Measurements from ENCODE around the gene RIMBP3B.
"Not testable (repeated sequence)": the region's sequence is repeated elsewhere in the genome, so short reads cannot be mapped to it uniquely, and the experiment has no call there.

Gene RIMBP3B, protein sequence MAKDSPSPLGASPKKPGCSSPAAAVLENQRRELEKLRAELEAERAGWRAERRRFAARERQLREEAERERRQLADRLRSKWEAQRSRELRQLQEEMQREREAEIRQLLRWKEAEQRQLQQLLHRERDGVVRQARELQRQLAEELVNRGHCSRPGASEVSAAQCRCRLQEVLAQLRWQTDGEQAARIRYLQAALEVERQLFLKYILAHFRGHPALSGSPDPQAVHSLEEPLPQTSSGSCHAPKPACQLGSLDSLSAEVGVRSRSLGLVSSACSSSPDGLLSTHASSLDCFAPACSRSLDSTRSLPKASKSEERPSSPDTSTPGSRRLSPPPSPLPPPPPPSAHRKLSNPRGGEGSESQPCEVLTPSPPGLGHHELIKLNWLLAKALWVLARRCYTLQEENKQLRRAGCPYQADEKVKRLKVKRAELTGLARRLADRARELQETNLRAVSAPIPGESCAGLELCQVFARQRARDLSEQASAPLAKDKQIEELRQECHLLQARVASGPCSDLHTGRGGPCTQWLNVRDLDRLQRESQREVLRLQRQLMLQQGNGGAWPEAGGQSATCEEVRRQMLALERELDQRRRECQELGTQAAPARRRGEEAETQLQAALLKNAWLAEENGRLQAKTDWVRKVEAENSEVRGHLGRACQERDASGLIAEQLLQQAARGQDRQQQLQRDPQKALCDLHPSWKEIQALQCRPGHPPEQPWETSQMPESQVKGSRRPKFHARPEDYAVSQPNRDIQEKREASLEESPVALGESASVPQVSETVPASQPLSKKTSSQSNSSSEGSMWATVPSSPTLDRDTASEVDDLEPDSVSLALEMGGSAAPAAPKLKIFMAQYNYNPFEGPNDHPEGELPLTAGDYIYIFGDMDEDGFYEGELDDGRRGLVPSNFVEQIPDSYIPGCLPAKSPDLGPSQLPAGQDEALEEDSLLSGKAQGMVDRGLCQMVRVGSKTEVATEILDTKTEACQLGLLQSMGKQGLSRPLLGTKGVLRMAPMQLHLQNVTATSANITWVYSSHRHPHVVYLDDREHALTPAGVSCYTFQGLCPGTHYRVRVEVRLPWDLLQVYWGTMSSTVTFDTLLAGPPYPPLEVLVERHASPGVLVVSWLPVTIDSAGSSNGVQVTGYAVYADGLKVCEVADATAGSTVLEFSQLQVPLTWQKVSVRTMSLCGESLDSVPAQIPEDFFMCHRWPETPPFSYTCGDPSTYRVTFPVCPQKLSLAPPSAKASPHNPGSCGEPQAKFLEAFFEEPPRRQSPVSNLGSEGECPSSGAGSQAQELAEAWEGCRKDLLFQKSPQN (N-terminal part only)

DNA sequence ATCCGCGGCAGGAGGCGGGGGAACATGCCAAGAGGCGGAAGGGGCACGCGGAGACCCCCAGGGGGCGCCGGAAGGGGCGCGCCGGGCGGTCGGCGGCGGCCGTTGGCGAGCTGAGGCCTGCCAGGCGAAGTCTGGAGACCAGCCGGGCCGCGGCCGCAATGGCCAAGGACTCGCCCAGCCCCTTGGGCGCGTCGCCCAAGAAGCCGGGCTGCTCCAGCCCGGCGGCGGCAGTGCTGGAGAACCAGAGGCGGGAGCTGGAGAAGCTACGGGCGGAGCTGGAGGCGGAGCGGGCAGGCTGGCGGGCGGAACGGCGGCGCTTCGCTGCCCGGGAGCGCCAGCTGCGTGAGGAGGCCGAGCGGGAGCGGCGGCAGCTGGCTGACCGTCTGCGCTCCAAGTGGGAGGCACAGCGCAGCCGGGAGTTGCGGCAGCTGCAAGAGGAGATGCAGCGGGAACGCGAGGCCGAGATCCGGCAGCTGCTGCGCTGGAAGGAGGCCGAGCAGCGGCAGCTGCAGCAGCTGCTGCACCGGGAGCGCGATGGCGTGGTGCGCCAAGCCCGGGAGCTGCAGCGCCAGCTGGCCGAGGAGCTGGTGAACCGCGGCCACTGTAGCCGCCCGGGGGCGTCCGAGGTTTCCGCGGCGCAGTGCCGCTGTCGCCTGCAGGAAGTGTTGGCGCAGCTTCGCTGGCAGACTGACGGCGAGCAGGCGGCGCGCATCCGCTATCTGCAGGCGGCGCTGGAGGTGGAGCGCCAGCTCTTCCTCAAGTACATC is at the start of gene RIMBP3B:
RIMBP3B (plus strand) TSS at position 51 of the 767 bp plus-strand sequence; CDS start at position 159, 108 bp downstream.
- DNase-seq, result not testable (repeated sequence)

DNA sequence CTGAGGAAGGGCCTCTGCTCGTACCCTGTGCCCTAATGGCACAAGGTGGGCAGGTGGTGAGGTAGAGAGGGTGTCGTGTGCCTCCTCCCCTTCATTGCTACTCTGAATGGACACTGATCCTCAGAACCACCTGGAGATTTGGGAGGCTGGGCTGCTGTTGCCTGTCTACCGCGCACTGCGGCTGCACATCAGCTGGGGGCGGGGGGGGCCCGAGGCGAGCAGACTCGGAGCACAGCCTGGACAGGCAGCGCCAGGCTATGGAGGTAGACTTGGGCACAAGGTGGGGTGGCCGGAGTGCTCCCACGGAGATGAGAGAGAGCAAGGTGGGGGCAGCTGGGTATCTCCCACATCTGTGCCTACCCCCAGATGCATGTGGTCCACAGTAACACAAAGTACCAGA is 26.0 kb upstream of the RIMBP3B start:
- not testable (repeated sequence) for DNase-seq

DNA sequence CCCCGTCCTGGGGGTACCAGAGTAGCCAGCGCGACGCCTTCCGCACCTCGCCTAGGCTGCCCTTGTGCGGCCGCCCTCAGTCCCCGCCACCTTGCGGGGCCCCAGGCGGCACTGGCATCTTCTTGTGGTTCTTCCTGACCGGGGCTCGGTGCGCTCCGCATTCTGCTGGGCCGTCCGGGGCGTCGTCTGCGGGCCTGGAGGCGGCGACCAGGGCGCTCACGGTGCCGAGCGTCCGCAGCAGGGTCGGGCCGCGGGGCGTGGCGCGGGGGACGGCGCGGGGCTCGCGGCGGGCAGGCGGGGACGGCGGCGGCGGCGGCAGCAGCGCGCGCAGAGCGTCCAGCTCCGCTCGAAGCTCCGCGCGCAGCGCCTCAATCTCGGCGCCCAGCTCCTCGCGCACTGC is 23.0 kb upstream of the RIMBP3B start:
- DNase-seq, result not testable (repeated sequence)

DNA sequence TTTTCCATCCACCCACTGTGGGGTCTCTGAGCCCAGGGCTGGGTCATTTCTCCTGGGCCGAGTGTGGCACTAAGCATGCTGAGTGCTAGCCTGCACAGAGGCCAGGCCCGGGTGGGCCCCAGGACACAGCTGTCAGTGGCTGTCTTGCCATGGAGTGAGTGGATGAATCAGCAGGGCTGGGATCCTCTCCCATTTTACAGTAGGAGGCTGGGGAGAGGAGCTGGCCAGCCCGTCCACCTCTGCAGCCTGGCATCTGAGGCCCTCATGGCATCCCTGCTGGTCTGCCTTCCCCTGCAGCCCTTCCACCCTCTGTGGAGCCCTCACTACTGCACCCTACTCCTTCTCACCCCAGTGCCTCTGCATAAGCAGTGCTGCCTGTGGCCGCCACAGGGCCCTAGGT is 21.1 kb upstream of the RIMBP3B start:
- DNase-seq, result not testable (repeated sequence)

DNA sequence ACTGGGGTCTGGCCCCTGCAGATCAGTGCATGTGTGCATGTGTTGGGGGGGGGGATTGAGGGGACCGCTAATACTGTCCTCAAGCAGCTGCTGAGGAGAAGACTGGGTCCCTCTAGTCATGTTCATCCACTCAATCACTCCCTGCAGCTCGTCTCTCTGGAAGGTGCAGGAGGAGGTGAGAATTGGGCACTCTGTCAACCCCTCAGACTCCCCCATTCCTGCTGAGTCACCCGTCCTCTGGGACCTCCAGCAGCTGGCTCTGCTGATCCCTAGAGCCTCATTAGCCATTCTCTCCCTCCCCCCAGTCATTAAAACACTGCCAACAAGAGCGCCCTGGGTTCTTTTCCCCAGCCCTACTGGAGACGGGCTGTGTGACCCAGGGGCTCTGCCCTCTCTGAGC is 20.5 kb upstream of the RIMBP3B start:
- not testable (repeated sequence) for DNase-seq

DNA sequence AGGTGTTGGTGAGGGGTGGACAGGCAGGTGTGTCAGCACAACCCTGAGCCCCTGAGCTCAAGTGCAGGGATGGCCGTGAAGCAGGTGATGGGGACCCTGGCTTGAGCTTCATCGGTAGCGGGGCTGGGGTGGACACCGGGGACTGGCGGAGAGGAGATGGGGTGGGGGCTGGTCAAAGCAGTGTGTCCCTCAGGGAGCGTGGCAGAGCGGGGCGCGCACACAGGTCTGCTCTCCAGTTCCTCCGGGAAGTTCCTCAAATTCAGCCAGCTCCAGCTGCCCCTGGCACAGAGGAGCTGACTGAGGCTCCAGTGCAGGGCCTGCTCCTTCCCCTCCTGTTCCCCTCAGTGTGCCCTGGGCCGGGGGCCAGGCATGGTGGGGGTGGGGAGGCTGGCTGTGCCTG is 19.7 kb upstream of the RIMBP3B start:
- not testable (repeated sequence) for DNase-seq

DNA sequence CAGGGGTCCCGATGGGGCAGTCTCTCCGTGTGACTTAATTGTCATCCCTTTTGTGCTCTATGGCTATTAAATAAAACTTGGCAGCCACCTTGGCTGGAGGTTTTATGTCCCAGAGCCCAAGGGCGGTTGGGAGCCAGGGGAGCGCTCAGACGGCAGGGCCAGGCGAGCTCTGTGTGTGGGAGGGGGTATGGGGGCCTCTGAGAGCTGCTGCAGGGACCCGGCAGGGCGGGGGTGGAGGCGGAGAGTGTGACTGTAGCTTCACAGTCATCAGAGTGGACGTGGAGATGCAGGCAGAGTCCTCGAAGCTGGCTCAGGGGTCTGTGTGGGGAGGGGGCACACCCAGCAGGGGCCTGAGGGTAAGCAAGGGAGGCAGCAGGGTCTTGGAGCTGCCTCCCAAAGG is 19.2 kb upstream of the RIMBP3B start:
- not testable (repeated sequence) for DNase-seq

DNA sequence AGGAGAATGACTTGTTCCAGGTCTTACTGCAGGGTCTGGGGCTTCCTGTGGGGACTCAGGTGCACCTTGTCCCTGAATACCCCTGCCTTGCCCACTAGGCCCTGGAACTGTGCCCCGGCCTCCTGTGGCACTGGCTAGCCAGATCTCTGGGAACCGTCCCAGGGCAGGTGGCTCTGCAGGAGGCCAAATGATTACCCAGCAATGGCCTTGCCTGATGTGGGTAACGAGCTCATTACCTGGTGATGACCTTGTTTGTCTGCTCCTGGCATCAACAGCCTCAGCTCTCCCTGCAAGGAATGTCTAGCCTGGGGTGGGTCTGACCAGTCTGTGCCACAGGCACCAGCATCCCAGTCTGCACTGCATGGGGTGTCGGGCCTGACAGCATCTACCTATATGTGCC is 18.2 kb upstream of the RIMBP3B start:
- not testable (repeated sequence) for DNase-seq

DNA sequence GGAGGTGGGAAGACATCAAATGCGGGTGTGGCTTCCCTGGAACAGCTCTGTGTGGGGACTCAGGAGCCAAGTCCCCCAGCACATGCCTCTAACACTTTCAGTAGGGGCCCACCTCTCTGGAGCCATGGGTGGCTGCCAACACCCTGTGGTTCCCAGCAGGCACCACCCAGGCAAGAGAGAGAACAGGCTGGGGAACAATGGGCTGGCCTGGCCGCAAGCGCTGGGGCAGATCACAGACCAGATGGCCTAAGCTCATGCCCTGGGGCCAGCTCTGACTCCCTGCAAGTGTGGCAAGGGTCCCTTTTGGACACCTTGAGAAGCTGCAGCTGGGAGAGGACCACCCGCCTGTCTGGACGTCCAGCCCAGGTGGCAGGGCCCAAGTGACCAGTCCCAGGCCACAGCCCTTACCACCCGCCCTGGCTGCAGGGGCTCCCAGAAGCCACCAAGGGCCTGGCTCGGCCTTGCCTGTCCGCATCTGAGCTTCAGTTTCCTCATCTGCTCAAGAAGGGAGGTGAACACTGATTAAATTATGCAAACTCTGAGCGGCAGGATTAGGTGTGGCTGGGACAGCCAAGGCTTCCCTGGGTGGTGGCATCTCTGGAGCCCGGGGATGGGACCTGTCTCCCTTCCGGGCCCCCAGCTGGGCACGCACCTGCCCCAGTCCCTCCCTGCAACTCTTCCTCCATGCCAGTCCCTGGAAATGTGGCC is 14.8 kb upstream of the RIMBP3B start:
- DNase-seq, result not testable (repeated sequence)

DNA sequence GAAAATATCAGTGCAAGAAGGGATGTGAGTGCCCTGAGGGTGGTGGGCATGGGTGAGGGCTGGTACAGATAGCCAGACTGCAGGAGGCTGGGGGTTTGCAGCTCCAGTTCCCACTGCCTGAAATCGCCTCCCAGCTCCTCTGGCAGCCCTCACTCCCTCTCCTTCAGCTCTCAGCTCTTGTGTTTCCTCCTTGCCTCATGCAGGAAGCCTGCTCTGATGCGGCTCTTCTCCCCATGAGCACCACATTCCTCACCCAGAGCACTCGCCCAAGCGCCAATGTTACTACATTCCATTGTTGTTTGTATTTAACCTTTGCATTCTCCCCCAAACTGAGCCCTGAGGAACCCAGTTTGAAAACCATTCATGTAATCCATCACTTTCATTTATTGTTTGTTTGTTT is 7.7 kb upstream of the RIMBP3B start:
- DNase-seq, result not testable (repeated sequence)

DNA sequence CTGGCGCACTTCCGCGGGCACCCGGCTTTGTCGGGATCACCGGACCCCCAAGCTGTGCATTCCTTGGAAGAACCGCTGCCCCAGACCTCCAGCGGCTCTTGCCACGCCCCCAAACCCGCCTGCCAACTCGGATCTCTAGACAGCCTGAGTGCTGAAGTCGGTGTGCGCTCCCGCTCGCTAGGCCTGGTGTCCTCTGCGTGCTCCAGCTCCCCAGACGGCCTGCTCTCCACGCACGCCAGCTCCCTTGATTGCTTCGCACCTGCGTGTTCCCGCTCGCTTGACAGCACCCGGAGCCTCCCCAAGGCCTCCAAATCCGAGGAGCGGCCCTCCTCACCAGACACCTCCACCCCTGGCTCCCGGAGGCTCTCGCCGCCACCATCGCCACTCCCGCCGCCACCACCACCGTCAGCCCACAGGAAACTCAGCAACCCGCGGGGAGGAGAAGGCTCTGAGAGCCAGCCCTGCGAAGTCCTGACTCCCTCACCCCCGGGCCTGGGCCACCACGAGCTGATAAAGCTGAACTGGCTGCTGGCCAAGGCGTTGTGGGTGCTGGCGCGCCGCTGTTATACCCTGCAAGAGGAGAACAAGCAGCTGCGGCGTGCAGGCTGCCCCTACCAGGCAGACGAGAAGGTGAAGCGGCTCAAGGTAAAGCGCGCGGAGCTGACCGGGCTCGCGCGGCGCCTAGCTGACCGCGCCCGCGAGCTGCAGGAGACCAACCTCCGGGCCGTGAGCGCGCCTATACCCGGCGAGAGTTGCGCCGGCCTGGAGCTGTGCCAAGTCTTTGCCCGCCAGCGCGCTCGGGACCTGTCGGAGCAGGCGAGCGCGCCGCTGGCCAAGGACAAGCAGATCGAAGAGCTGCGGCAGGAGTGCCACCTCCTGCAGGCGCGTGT is 1.2 kb downstream of the RIMBP3B start:
- DNase-seq, result not testable (repeated sequence)

DNA sequence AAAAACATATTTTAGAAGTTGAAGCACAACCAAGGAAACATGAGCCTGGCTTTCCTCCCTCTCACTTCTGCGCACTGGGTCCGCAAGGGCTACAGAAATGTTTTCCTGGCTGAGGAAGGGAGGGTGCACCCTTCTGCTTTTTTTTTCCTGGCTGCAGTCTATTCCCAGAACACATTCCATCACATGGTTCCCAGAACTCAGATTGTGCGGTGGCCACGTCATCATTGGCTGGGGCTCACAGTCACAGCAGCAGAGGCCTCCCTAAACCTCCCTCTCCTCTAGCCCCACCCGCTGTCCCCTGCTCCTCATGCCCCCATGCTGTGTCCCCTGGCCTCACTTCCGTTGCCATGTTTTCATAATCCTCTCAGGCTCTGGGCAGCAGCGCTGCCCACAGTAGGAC is 5.9 kb downstream of the RIMBP3B start:
- DNase-seq, result not testable (repeated sequence)

DNA sequence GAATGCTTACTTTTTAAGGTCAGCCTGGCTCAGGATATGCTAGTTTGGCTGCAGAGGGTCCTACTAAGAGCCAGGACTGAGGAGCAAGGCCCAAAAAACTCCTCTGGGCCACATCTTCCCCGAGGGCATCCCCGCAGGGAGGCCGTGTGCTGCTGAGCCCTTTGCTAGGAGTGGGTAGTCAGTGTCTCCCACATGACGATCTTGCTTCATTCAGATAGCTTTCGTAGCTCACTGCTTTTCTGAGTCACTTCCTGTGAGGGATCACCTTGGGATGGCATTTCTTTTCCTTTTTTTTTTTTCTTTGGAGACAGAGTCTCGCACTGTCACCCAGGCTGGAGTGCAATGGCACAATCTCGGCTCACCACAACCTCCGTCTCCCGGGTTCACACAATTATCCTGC is 6.5 kb downstream of the RIMBP3B start:
- DNase-seq, result not testable (repeated sequence)

DNA sequence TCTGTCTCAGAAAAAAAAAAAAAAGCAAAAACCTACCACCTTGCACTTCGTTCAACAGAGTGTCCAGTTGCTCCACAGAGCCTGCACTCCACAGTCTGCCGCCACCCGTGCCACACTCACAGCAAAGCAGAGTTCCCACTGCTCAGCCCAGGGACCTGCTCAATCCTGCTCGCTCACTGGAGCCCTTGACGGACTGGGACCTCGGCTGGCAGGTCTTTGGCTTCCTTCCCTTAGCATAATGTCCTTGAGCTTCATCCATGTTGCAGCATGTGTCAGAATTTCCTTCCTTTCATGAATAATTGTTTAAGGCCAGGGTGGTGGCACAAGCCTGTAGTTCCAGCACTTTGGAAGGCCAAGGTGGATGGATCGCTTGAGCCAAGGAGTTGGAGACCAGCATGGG is 11.1 kb downstream of the RIMBP3B start:
- not testable (repeated sequence) for DNase-seq

DNA sequence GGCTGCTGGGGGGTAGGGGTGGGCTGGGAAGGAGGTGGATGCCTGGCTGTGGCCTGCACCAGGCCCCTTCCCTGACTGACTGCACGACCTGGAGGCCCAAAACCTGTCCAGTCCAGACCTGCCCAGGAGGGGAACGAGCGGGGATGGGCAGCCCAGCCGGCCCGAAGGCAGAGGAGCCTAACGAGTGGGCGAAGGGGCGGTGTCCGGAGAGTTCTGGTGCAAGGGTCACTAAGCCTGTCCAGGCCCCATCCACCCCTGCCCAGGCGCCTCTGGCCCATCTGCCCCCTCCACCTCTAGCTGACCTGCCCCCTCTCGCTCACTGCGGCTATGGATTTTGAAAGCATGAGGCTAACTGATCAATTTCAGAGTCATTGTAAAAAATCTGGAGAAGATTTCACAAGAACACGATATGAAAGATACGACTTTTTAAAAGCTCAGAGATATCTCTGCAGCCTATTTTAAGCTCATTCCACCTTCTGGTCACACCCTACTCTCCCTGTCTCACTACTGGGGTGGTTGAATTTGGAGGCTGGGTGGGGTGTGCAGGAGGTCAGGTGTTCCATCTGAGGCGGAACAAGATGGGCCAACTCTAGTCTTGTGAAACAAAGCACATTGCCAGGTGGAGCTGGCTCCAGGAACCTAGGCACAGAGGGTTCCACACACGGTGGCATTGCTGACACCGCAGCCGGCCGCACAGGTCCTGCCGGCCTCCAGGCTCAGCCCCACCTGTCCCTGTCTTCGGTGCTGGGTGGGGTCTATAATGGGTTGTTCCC is 17.8 kb downstream of the RIMBP3B start:
- DNase-seq, result not testable (repeated sequence)

DNA sequence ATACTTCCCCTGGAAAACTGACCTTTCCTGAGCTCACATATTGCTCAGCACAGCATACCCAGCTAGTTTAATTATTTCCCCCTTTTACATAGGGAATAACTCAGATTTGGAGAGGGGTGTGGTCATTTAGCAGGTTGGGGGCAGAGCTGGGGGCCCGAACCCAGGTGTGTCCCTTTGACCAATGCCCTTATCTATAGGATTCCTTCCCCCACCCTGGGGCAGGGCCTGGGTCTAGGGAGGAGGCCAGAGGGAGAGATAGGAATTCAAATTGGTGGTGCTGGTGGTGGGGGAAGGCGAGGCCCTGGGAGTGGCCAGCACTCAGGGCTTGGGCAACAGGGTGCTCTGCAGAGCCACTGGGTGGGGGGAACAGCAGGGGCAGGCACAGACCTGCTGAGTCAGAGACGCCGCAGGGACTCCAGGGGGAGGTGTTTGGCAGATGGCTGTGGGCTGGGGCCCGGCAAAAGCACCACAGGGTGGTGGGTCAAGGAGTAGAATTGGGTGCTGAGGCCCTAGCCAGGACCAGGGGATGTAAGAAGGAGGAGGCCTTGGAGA is 19.3 kb downstream of the RIMBP3B start:
- DNase-seq, result not testable (repeated sequence)

DNA sequence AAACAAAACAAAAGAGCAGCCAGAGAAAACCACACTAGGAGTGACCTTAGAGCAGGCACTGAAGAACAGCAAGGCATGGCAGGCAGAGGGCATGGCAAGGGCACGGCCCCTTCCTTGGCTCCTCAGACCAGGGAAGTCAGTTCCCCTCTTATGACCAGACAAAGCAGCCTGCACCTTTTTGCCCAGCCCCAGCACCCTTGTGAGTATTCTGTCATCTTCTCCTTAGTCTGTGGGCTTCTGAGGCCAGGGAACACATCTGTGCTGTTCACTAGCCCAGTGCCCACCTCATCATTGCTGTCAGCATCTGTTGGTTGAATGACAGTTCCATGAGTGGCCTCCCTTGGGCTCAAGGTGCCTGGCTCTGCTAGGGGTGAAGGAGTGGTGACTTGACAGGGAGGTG is 23.6 kb downstream of the RIMBP3B start:
- DNase-seq, result not testable (repeated sequence)

DNA sequence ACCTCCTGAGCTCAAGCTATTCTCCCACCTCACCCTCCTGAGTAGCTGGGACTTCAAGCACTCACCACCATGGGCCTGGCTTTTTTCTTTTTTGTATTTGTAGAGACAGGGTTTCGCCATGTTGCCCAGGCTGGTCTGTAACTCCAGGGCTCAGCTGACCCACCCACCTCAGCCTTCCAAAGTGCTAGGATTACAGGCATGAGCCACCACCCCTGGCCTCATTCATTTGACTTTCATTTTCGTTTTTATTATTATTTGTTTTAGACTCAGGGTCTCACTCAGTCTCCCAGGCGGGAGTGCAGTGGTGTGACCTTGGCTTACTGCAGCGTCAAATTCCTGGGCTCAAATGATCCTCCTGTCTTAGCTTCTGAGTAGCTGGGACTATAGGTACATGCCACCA is 24.2 kb downstream of the RIMBP3B start:
- not testable (repeated sequence) for DNase-seq

DNA sequence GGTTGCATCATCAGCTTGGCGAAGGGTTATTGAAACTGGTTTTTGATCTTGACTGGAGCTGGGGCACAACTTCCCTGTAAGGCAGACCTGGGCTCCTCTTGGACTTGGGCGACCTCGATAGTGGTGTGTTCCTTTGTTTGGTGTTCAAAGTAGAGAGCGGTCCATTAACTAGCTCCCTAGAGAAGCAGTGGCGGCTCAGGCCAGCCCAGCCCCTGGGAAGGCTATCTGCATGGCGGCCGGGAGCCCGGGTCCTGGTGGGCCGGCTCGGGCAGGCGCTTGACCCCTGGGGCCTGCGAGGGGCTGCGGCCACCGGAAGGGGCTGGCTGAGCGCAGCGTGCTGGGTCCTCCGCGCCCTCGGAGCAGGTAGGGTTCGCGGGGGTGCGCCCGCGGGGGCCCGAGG is 32.8 kb downstream of the RIMBP3B start:
- DNase-seq, result not testable (repeated sequence)

Data from activated gamma-delta T cell treated with Interleukin-2 at 50 U/mL for 16 hours (primary cell).